HCT116 (cell line): ENCODE results near the gene NFXL1. TPM values are rescaled to one million over a fixed set of nuclear protein-coding genes. Genes with fewer than 3 reads are reported as not detected.

Source experiments
- ATAC-seq: fragments of 200-7000 bp; cut with Tn5 transposase; 2 replicates; pipeline ENCODE4 v1.9.1; 2020; ENCODE audit warnings: mild to moderate bottlenecking, moderate library complexity
- BruUV-seq: library from RNA; stranded (reverse); fragments of 400-500 nt; replicated peaks from 2 replicates; lab custom pipeline; 2021; lab: Mats Ljungman, UMichigan
- CTCF ChIA-PET: fragments of 300-600 bp; sonication (Branson Sonifier 250); formaldehyde crosslinking; loops from one replicate; lab custom pipeline; 2021; ENCODE audit warnings: antibody characterized with exemption; lab: Charles Lee
- POLR2A ChIA-PET: fragments of 300-600, 350-600 bp; sonication (Branson Sonifier 250); formaldehyde crosslinking; loops from one replicate; lab custom pipeline; 2021; ENCODE audit warnings: antibody characterized with exemption; lab: Charles Lee
- RAD21 ChIA-PET, 2 experiments: fragments of 300-600 bp; sonication (Branson Sonifier 250); formaldehyde crosslinking; loops; one replicate each; lab custom pipeline; 2023; ENCODE audit warnings: low total read pairs in 2 of 2; ENCODE audit not compliant: uncharacterized antibody in 2 of 2, unreplicated experiment in 2 of 2, low non-redundant PET in 1 of 2; lab: Charles Lee
- DNase-seq: peaks from one replicate; pipeline ENCODE4 v3.0.0-alpha.2; 2010; ENCODE audit warnings: low read depth, low spot score
- H2AFZ ChIP-seq: fragments of 200-600 bp; shearing (Covaris generic), sonication (generic); 2 replicates; pipeline ENCODE4 v1.6.1; 2017; ENCODE audit warnings: low read depth, mixed run types, mixed read lengths, antibody characterized with exemption, low read length; ENCODE audit not compliant: poor library complexity, severe bottlenecking
- H3K27ac ChIP-seq: 2 replicates; pipeline ENCODE4 v1.5.1; 2012; ENCODE audit warnings: low read depth, low read length
- H3K27me3 ChIP-seq: fragments of 200-600 bp; sonication (generic); 2 replicates; pipeline ENCODE4 v1.6.1; 2016; ENCODE audit warnings: mixed run types, low read length, mixed read lengths; ENCODE audit not compliant: insufficient read depth
- H3K36me3 ChIP-seq, 2 experiments: fragments of 200-500 bp in 1 of 2; fragments of 200-600 bp in 1 of 2; sonication (Bioruptor generic) in 1 of 2; sonication (generic) in 1 of 2; 2 replicates each; pipeline versions ENCODE4 v1.5.1 to v1.6.1; 2014 to 2016; ENCODE audit warnings: low read length in 2 of 2, inconsistent platforms in 1 of 2, mixed read lengths in 1 of 2, mixed run types in 1 of 2; ENCODE audit not compliant: insufficient read depth in 2 of 2, control insufficient read depth in 1 of 2
- H3K4me1 ChIP-seq, 2 experiments: fragments of 200-600 bp in 1 of 2; sonication (generic) in 1 of 2; 2 replicates each; pipeline versions ENCODE4 v1.5.1 to v1.6.1; 2012 to 2017; ENCODE audit warnings: low read length in 2 of 2, inconsistent platforms in 1 of 2, mild to moderate bottlenecking in 1 of 2, mixed read lengths in 1 of 2, mixed run types in 1 of 2, moderate library complexity in 1 of 2; ENCODE audit not compliant: insufficient read depth in 2 of 2, control insufficient read depth in 1 of 2
- H3K4me2 ChIP-seq: fragments of 200-600 bp; sonication (generic); 2 replicates; pipeline ENCODE4 v1.6.1; 2017; ENCODE audit warnings: mixed run types, low read length, mixed read lengths
- H3K4me3 ChIP-seq, 2 experiments: fragments of 200-600 bp in 1 of 2; sonication (generic) in 1 of 2; replicated peaks in 1 of 2; 2 replicates each; pipeline ENCODE4 v1.5.1; 2011 to 2016; ENCODE audit warnings: low read length in 2 of 2, control low read depth in 1 of 2, low read depth in 1 of 2, mild to moderate bottlenecking in 1 of 2, mixed read lengths in 1 of 2, mixed run types in 1 of 2
- H3K79me2 ChIP-seq: fragments of 200-600 bp; sonication (generic); 2 replicates; pipeline ENCODE4 v1.6.1; 2017; ENCODE audit warnings: mild to moderate bottlenecking, mixed run types, low read length, moderate library complexity, mixed read lengths; ENCODE audit not compliant: insufficient read depth
- H3K9ac ChIP-seq: fragments of 200-600 bp; sonication (generic); 2 replicates; pipeline ENCODE4 v1.6.1; 2016; ENCODE audit warnings: low read length, mixed read lengths
- H3K9me2 ChIP-seq: fragments of 200-600 bp; sonication (generic), shearing (Covaris generic); 2 replicates; pipeline ENCODE4 v1.6.1; 2017; ENCODE audit warnings: mixed run types, mild to moderate bottlenecking, moderate library complexity; ENCODE audit not compliant: insufficient read depth
- H3K9me3 ChIP-seq, 2 experiments: fragments of 200-500 bp in 1 of 2; fragments of 200-600 bp in 1 of 2; sonication (Bioruptor generic) in 1 of 2; sonication (generic) in 1 of 2; 2 replicates each; pipeline ENCODE4 v1.6.1; 2014 to 2017; ENCODE audit warnings: low read length in 2 of 2, mixed read lengths in 2 of 2, inconsistent platforms in 1 of 2, low read depth in 1 of 2, mild to moderate bottlenecking in 1 of 2, mixed run types in 1 of 2, moderate library complexity in 1 of 2; ENCODE audit not compliant: control insufficient read depth in 1 of 2, insufficient read depth in 1 of 2
- H4K20me1 ChIP-seq: fragments of 200-600 bp; sonication (generic), shearing (Covaris generic); 2 replicates; pipeline ENCODE4 v1.6.1; 2017; ENCODE audit warnings: mixed run types, mild to moderate bottlenecking, moderate library complexity; ENCODE audit not compliant: insufficient read depth
- CBX3 ChIP-seq: IDR thresholded peaks from 2 replicates; pipeline ENCODE4 v1.6.1; 2012; ENCODE audit warnings: low read depth
- CEBPB ChIP-seq: IDR thresholded peaks from 2 replicates; pipeline ENCODE4 v1.6.1; 2012; ENCODE audit warnings: low read depth
- EGR1 ChIP-seq: IDR thresholded peaks from 2 replicates; pipeline ENCODE4 v1.6.1; 2012; ENCODE audit warnings: low read depth
- ELF1 ChIP-seq: IDR thresholded peaks from 2 replicates; pipeline ENCODE4 v1.6.1; 2012; ENCODE audit warnings: low read depth, borderline replicate concordance
- EZH2 ChIP-seq: fragments of 200-600 bp; sonication (generic); IDR thresholded peaks from 2 replicates; pipeline ENCODE4 v1.6.1; 2017; ENCODE audit warnings: antibody characterized with exemption, mixed run types
- EZH2phosphoT487 ChIP-seq: fragments of 200-600 bp; IDR thresholded peaks from 2 replicates; pipeline ENCODE4 v1.6.1; 2018; ENCODE audit warnings: antibody characterized with exemption, borderline replicate concordance
- FOSL1 ChIP-seq: IDR thresholded peaks from 2 replicates; pipeline ENCODE4 v1.6.1; 2012; ENCODE audit warnings: low read depth
- JUND ChIP-seq: IDR thresholded peaks from 2 replicates; pipeline ENCODE4 v1.6.1; 2012
- POLR2A ChIP-seq: IDR thresholded peaks from 2 replicates; pipeline ENCODE4 v1.7.0; 2011; ENCODE audit warnings: borderline replicate concordance; ENCODE audit not compliant: insufficient read depth, insufficient read length; ENCODE audit errors: extremely low read depth
- POLR2AphosphoS5 ChIP-seq: IDR thresholded peaks from 2 replicates; pipeline ENCODE4 v1.6.1; 2011; ENCODE audit warnings: mild to moderate bottlenecking, low read depth, low read length, moderate library complexity
- RAD21 ChIP-seq: IDR thresholded peaks from 2 replicates; pipeline ENCODE4 v1.6.1; 2012; ENCODE audit warnings: low read depth, mild to moderate bottlenecking
- REST ChIP-seq: IDR thresholded peaks from 2 replicates; pipeline ENCODE4 v1.6.1; 2012; ENCODE audit warnings: low read depth
- SP1 ChIP-seq: IDR thresholded peaks from 2 replicates; pipeline ENCODE4 v1.6.1; 2012; ENCODE audit warnings: low read depth
- TCF7L2 ChIP-seq: IDR thresholded peaks from 2 replicates; pipeline ENCODE4 v1.7.0; 2011; ENCODE audit warnings: borderline replicate concordance, inconsistent platforms; ENCODE audit not compliant: insufficient read depth, insufficient read length; ENCODE audit errors: extremely low read depth
- ZNF274 ChIP-seq: fragments of 200-500 bp; sonication (Bioruptor generic); IDR thresholded peaks from 2 replicates; pipeline ENCODE4 v1.6.1; 2014; ENCODE audit warnings: mild to moderate bottlenecking, low read depth, low read length, inconsistent platforms
- intact Hi-C: fragments of 100-400 bp; cut with micrococcal nuclease; formaldehyde crosslinking; loops from 2 replicates; pipeline ENCODE4 v1.10.0; 2022
- total RNA-seq: library from RNA; stranded (reverse); gene quantifications from one replicate; pipeline ENCODE4 v1.2.1, GENCODE V29; 2021; ENCODE audit not compliant: unreplicated experiment
- TF ChIP-seq, protein P1 (sequence below): IDR thresholded peaks from 2 replicates; pipeline ENCODE4 v1.6.1; 2012

NFXL1 gene
- total RNA-seq, 1 experiment from 2014 or later: 26.8 TPM

- no peak for ATAC-seq
- H2AFZ ChIP-seq: no peak overlapping the region
- peaks cover 2 to 3% of the 10 kb centered on the region in 2 experiments; a peak in 2 of 4 replicates for H3K9me3 ChIP-seq
- ChIA-PET RAD21 (no interaction called here), POLR2A (no interaction called here), CTCF (no interaction called here)
- intact Hi-C loops: no loop called here
- peaks cover 44 to 51% of the 10 kb centered on the region in 2 experiments for H3K36me3 ChIP-seq
- H3K27ac ChIP-seq: no peak overlapping the region
- no peak for DNase-seq
- H3K4me1 ChIP-seq: no peaks in the 10 kb centered on the region
- H3K4me2 ChIP-seq: no peak overlapping the region
- TF ChIP-seq SP1 (no peak), RAD21 (no peak), POLR2A (no peak), POLR2AphosphoS5 (no peak), CBX3 (no peak), EZH2phosphoT487 (no peak), ZNF274 (no peak), TCF7L2 (no peak), REST (no peak), FOSL1 (no peak), EZH2 (no peak), CEBPB (no peak), ELF1 (no peak), JUND (no peak), EGR1 (no peak)
- TF ChIP-seq, protein P1, sequence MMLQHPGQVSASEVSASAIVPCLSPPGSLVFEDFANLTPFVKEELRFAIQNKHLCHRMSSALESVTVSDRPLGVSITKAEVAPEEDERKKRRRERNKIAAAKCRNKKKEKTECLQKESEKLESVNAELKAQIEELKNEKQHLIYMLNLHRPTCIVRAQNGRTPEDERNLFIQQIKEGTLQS: no peak
- peaks cover 18% of the 10 kb centered on the region for H3K79me2 ChIP-seq
- no peaks in the 10 kb centered on the region for H3K9me2 ChIP-seq
- H3K27me3 ChIP-seq: no peaks in the 10 kb centered on the region
- no peak overlapping the region for H3K9ac ChIP-seq
- no TSS peak for BruUV-seq
- no peaks in the 10 kb centered on the region for H4K20me1 ChIP-seq
- no peak overlapping the region for H3K4me3 ChIP-seq
Measured at GRCh38 chr4:47873877-47874541, 40.4 kb downstream of the NFXL1 start.
